8988T (cell line): Measurements from ENCODE around the gene BCAS1.

Experiments
- DNase-seq: peaks from one replicate; pipeline ENCODE4 v3.0.0; 2011

Gene BCAS1

GRCh38 chr20:54070187-54070987, at the start of gene BCAS1:
BCAS1 (minus strand) TSS chr20:54070594; CDS start chr20:54058718, 11,876 bp downstream.
- DNase-seq: no peak

GRCh38 chr20:54119744-54120143, 49.4 kb upstream of the BCAS1 start:
- no peak for DNase-seq

GRCh38 chr20:54118220-54119001, 48.0 kb upstream of the BCAS1 start:
- DNase-seq: no peak

GRCh38 chr20:54116550-54117235, 46.3 kb upstream of the BCAS1 start:
- DNase-seq: no peak

- no peak for DNase-seq
Observed at GRCh38 chr20:54115172-54115854, 44.9 kb upstream of the BCAS1 start.

- no peak for DNase-seq
Observed at GRCh38 chr20:54114109-54114508, 43.7 kb upstream of the BCAS1 start.

GRCh38 chr20:54113566-54113965, 43.2 kb upstream of the BCAS1 start:
- no peak for DNase-seq

- DNase-seq: no peak
Observed at GRCh38 chr20:54112221-54112884, 42.0 kb upstream of the BCAS1 start.

GRCh38 chr20:54111460-54111859, 41.1 kb upstream of the BCAS1 start:
- no peak for DNase-seq

- DNase-seq: no peak
Observed at GRCh38 chr20:54110457-54110856, 40.1 kb upstream of the BCAS1 start.

- DNase-seq: no peak
Observed at GRCh38 chr20:54110041-54110440, 39.6 kb upstream of the BCAS1 start.

GRCh38 chr20:54108817-54109216, 38.4 kb upstream of the BCAS1 start:
- no peak for DNase-seq

GRCh38 chr20:54108326-54108642, 37.9 kb upstream of the BCAS1 start:
- no peak for DNase-seq

GRCh38 chr20:54107600-54108325, 37.4 kb upstream of the BCAS1 start:
- DNase-seq: no peak

GRCh38 chr20:54107181-54107580, 36.8 kb upstream of the BCAS1 start:
- DNase-seq: no peak

- DNase-seq: no peak
Observed at GRCh38 chr20:54106162-54106561, 35.8 kb upstream of the BCAS1 start.

GRCh38 chr20:54105653-54106052, 35.3 kb upstream of the BCAS1 start:
- no peak for DNase-seq

- DNase-seq: no peak
Observed at GRCh38 chr20:54104781-54105180, 34.4 kb upstream of the BCAS1 start.

- DNase-seq: no peak
Observed at GRCh38 chr20:54103762-54104600, 33.6 kb upstream of the BCAS1 start.

- no peak for DNase-seq
Observed at GRCh38 chr20:54103067-54103761, 32.8 kb upstream of the BCAS1 start.
